ENCODE data around the gene DNAJC7. TPM values are rescaled to one million over a fixed set of nuclear protein-coding genes. Genes with fewer than 3 reads are reported as not detected.
A peak's percentile ranks its signal among the peaks of the same experiment; 100 is the strongest.

DNAJC7 gene
- total RNA-seq, 1 experiment from 2014 or later, result 123 TPM

GRCh38 chr17:42000413-42001133 is 16.7 kb downstream of the DNAJC7 start:
- Histone ChIP-seq H3K9me3 (no peaks in the 10 kb centered on the region), H3K4me3 (no peak overlapping the region), H3K27me3 (no peaks in the 10 kb centered on the region), H3K36me3 (peaks cover 82% of the 10 kb centered on the region)
- DNase-seq, result no peak

- peaks cover 93% of the 10 kb centered on the region for H3K36me3 ChIP-seq
- no peaks in the 10 kb centered on the region; the same call in 1 of the 2 replicates for H3K9me3 ChIP-seq
- no peak for DNase-seq
- H3K4me3 ChIP-seq, result no peak overlapping the region
- H3K27me3 ChIP-seq, result no peaks in the 10 kb centered on the region
Observed at GRCh38 chr17:41998497-41998896, 18.7 kb downstream of the DNAJC7 start.

- Histone ChIP-seq H3K9me3 (no peaks in the 10 kb centered on the region; the same call in 1 of the 2 replicates), H3K27me3 (no peaks in the 10 kb centered on the region), H3K4me3 (no peak overlapping the region), H3K36me3 (peaks cover 93% of the 10 kb centered on the region)
- DNase-seq, result no peak
Observed at GRCh38 chr17:41996855-41997164, 20.4 kb downstream of the DNAJC7 start.

- H3K4me3 ChIP-seq, result no peak overlapping the region
- H3K9me3 ChIP-seq, result no peaks in the 10 kb centered on the region; the same call in 1 of the 2 replicates
- H3K27me3 ChIP-seq, result no peaks in the 10 kb centered on the region
- DNase-seq, result no peak
- H3K36me3 ChIP-seq, result peaks cover 98% of the 10 kb centered on the region
Observed at GRCh38 chr17:41992576-41992975, 24.7 kb downstream of the DNAJC7 start.

GRCh38 chr17:41989702-41990419 is 27.4 kb downstream of the DNAJC7 start:
- no peak for DNase-seq
- H3K36me3 ChIP-seq, result peaks cover 96% of the 10 kb centered on the region
- H3K27me3 ChIP-seq, result no peaks in the 10 kb centered on the region
- H3K9me3 ChIP-seq, result no peaks in the 10 kb centered on the region; the same call in 1 of the 2 replicates
- no peak overlapping the region for H3K4me3 ChIP-seq

- Histone ChIP-seq H3K9me3 (no peaks in the 10 kb centered on the region; the same call in 1 of the 2 replicates), H3K27me3 (no peaks in the 10 kb centered on the region), H3K4me3 (no peak overlapping the region), H3K36me3 (peaks cover 94% of the 10 kb centered on the region)
- DNase-seq, result no peak
Observed at GRCh38 chr17:41988418-41988817, 28.8 kb downstream of the DNAJC7 start.

- Histone ChIP-seq H3K36me3 (peaks cover 94% of the 10 kb centered on the region), H3K27me3 (no peaks in the 10 kb centered on the region), H3K9me3 (no peaks in the 10 kb centered on the region), H3K4me3 (no peak overlapping the region)
- DNase-seq, result no peak
Observed at GRCh38 chr17:41987642-41988041, 29.6 kb downstream of the DNAJC7 start.

GRCh38 chr17:41986634-41987033 is 30.6 kb downstream of the DNAJC7 start:
- Histone ChIP-seq H3K27me3 (no peaks in the 10 kb centered on the region), H3K36me3 (peaks cover 94% of the 10 kb centered on the region), H3K9me3 (no peaks in the 10 kb centered on the region), H3K4me3 (no peak overlapping the region)
- no peak for DNase-seq

- Histone ChIP-seq H3K9me3 (no peaks in the 10 kb centered on the region), H3K27me3 (no peaks in the 10 kb centered on the region), H3K4me3 (no peak overlapping the region), H3K36me3 (peaks cover 94% of the 10 kb centered on the region)
- DNase-seq, result no peak
Observed at GRCh38 chr17:41985919-41986318, 31.3 kb downstream of the DNAJC7 start.

- Histone ChIP-seq H3K27me3 (no peaks in the 10 kb centered on the region), H3K4me3 (no peak overlapping the region), H3K9me3 (no peaks in the 10 kb centered on the region), H3K36me3 (peaks cover 92% of the 10 kb centered on the region)
- no peak for DNase-seq
Observed at GRCh38 chr17:41984454-41984853, 32.8 kb downstream of the DNAJC7 start.

- Histone ChIP-seq H3K4me3 (no peak overlapping the region), H3K36me3 (peaks cover 84% of the 10 kb centered on the region), H3K27me3 (no peaks in the 10 kb centered on the region), H3K9me3 (no peaks in the 10 kb centered on the region)
- DNase-seq, result no peak
Observed at GRCh38 chr17:41982026-41982760, 35.0 kb downstream of the DNAJC7 start.

GRCh38 chr17:41977991-41978390 is 39.2 kb downstream of the DNAJC7 start:
- DNase-seq, result no peak
- peaks cover 88% of the 10 kb centered on the region for H3K36me3 ChIP-seq
- H3K27me3 ChIP-seq, result no peaks in the 10 kb centered on the region
- no peak overlapping the region for H3K4me3 ChIP-seq
- H3K9me3 ChIP-seq, result no peaks in the 10 kb centered on the region

GRCh38 chr17:41976142-41976768 is 41.0 kb downstream of the DNAJC7 start:
- H3K27me3 ChIP-seq, result no peaks in the 10 kb centered on the region
- H3K9me3 ChIP-seq, result no peaks in the 10 kb centered on the region
- no peak overlapping the region for H3K4me3 ChIP-seq
- H3K36me3 ChIP-seq, result peaks cover 87% of the 10 kb centered on the region
- DNase-seq, result no peak

GRCh38 chr17:41975099-41976083 is 41.8 kb downstream of the DNAJC7 start:
- H3K36me3 ChIP-seq, result peaks cover 85% of the 10 kb centered on the region
- peak; percentile 64 for DNase-seq

GRCh38 chr17:41974658-41975057 is 42.6 kb downstream of the DNAJC7 start:
- H3K9me3 ChIP-seq, result no peaks in the 10 kb centered on the region
- no peaks in the 10 kb centered on the region for H3K27me3 ChIP-seq
- H3K36me3 ChIP-seq, result peaks cover 79% of the 10 kb centered on the region
- H3K4me3 ChIP-seq, result no peak overlapping the region
- DNase-seq, result no peak

More at GRCh38 chr17:41975099-41976083, 41.8 kb downstream of the DNAJC7 start:
- Histone ChIP-seq H3K4me3 (no peak overlapping the region), H3K27me3 (no peaks in the 10 kb centered on the region), H3K9me3 (no peaks in the 10 kb centered on the region)

- peaks cover 81% of the 10 kb centered on the region for H3K36me3 ChIP-seq
- no peaks in the 10 kb centered on the region for H3K9me3 ChIP-seq
- DNase-seq, result no peak
- H3K27me3 ChIP-seq, result no peaks in the 10 kb centered on the region
- no peak overlapping the region for H3K4me3 ChIP-seq
Observed at GRCh38 chr17:41974031-41974430, 43.2 kb downstream of the DNAJC7 start.

Measured in MG63 (cell line).